Measurements from ENCODE around the gene PRKAB2.

PRKAB2 gene

DNA sequence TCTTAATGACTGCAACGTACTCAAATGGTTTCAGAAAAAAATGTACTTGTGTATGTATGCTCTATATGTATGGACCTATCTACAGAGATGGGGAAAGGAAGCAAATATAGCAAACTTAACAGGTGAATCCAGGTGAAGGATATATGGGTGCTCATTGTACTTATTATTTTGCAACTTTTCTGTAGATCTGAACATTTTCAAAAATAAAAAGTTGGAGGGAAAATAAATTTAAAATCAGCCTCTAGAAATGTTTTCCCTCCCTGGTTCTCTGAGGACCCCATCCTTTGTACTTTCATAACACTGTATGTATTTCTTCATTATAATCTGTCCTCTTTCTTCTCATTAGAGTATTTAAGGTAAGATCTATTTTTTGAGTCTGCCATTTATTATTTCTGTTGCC, 34.9 kb upstream of the PRKAB2 start:
- Histone ChIP-seq H3K9me3 (ENCODE audit: insufficient read depth, low read depth, low read length) (no peaks in the 10 kb centered on the region), H3K9ac (ENCODE audit: low read depth, low read length, poor library complexity, severe bottlenecking) (no peak overlapping the region), H3F3A (ENCODE audit: low read depth) (no peaks in the 10 kb centered on the region), H3K4me1 (ENCODE audit: insufficient read depth, low read length, poor library complexity, severe bottlenecking) (peaks cover 14% of the 10 kb centered on the region), H3K79me2 (ENCODE audit: insufficient read depth, low read length) (no peaks in the 10 kb centered on the region), H3K9me2 (replicated peaks; ENCODE audit: low read depth, low read length) (no peaks in the 10 kb centered on the region), H3K36me3 (ENCODE audit: insufficient read depth, low read length) (no peaks in the 10 kb centered on the region), H3K27me3 (ENCODE audit: insufficient read depth, low read length, poor library complexity, severe bottlenecking) (no peaks in the 10 kb centered on the region), H2AFZ (ENCODE audit: low read length) (no peak overlapping the region), H4K20me1 (ENCODE audit: insufficient read depth, low read length, poor library complexity, severe bottlenecking) (no peaks in the 10 kb centered on the region), H3K4me2 (ENCODE audit: low read depth, low read length, poor library complexity, severe bottlenecking) (no peak overlapping the region), H3K4me3 (ENCODE audit: low read length, poor library complexity, severe bottlenecking) (no peak overlapping the region)
- TF ChIP-seq CTCF (conservative IDR thresholded peaks at IDR 0.05; ENCODE audit: low read length) (no peak), EZH2phosphoT487 (IDR thresholded peaks at IDR 0.05; ENCODE audit: borderline replicate concordance) (no peak)

GRCh38 chr1:147204080-147204479, 31.8 kb upstream of the PRKAB2 start:
- H3K36me3 ChIP-seq (ENCODE audit: insufficient read depth, low read length), result no peaks in the 10 kb centered on the region
- H3K79me2 ChIP-seq (ENCODE audit: insufficient read depth, low read length), result no peaks in the 10 kb centered on the region
- no peak overlapping the region for H3K4me3 ChIP-seq (ENCODE audit: low read length, poor library complexity, severe bottlenecking)
- peaks cover 14% of the 10 kb centered on the region for H3K4me1 ChIP-seq (ENCODE audit: insufficient read depth, low read length, poor library complexity, severe bottlenecking)
- no peaks in the 10 kb centered on the region for H3F3A ChIP-seq (ENCODE audit: low read depth)
- H2AFZ ChIP-seq (ENCODE audit: low read length), result no peak overlapping the region
- H3K4me2 ChIP-seq (ENCODE audit: low read depth, low read length, poor library complexity, severe bottlenecking), result no peak overlapping the region
- no peak overlapping the region for H3K9ac ChIP-seq (ENCODE audit: low read depth, low read length, poor library complexity, severe bottlenecking)
- no peaks in the 10 kb centered on the region for H3K9me2 ChIP-seq (replicated peaks; ENCODE audit: low read depth, low read length)
- H3K9me3 ChIP-seq (ENCODE audit: insufficient read depth, low read depth, low read length), result no peaks in the 10 kb centered on the region
- no peak for TF ChIP-seq CTCF (conservative IDR thresholded peaks at IDR 0.05; ENCODE audit: low read length)
- TF ChIP-seq EZH2phosphoT487 (IDR thresholded peaks at IDR 0.05; ENCODE audit: borderline replicate concordance), result no peak
- H4K20me1 ChIP-seq (ENCODE audit: insufficient read depth, low read length, poor library complexity, severe bottlenecking), result no peaks in the 10 kb centered on the region
- no peaks in the 10 kb centered on the region for H3K27me3 ChIP-seq (ENCODE audit: insufficient read depth, low read length, poor library complexity, severe bottlenecking)

DNA sequence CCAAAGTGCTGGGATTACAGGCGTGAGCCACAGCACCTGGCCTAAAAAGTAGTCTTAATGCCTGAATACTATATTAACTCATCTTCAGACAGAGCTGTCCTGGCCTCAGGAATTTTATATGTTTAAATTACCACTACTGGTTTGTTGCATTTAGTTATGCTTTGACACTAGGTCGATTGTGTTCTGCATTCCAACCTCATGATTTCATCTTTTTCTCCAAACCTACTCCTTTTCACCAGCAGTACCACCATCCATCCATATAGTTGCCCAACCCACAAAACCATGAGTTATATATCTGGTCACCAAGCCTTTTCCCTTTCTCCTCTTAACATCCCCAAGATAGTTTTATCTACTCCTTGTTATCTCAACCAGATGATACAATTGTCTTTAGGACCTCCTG, 30.3 kb upstream of the PRKAB2 start:
- H3K9me3 ChIP-seq (ENCODE audit: insufficient read depth, low read depth, low read length), result no peaks in the 10 kb centered on the region
- H3K79me2 ChIP-seq (ENCODE audit: insufficient read depth, low read length), result no peaks in the 10 kb centered on the region
- H3F3A ChIP-seq (ENCODE audit: low read depth), result no peaks in the 10 kb centered on the region
- H3K27me3 ChIP-seq (ENCODE audit: insufficient read depth, low read length, poor library complexity, severe bottlenecking), result no peaks in the 10 kb centered on the region
- H3K4me3 ChIP-seq (ENCODE audit: low read length, poor library complexity, severe bottlenecking), result no peak overlapping the region
- peaks cover 14% of the 10 kb centered on the region for H3K4me1 ChIP-seq (ENCODE audit: insufficient read depth, low read length, poor library complexity, severe bottlenecking)
- no peak overlapping the region for H2AFZ ChIP-seq (ENCODE audit: low read length)
- H3K4me2 ChIP-seq (ENCODE audit: low read depth, low read length, poor library complexity, severe bottlenecking), result no peak overlapping the region
- H3K9me2 ChIP-seq (replicated peaks; ENCODE audit: low read depth, low read length), result no peaks in the 10 kb centered on the region
- no peak for TF ChIP-seq CTCF (conservative IDR thresholded peaks at IDR 0.05; ENCODE audit: low read length)
- no peak for TF ChIP-seq EZH2phosphoT487 (IDR thresholded peaks at IDR 0.05; ENCODE audit: borderline replicate concordance)
- H3K9ac ChIP-seq (ENCODE audit: low read depth, low read length, poor library complexity, severe bottlenecking), result no peak overlapping the region
- H3K36me3 ChIP-seq (ENCODE audit: insufficient read depth, low read length), result no peaks in the 10 kb centered on the region
- H4K20me1 ChIP-seq (ENCODE audit: insufficient read depth, low read length, poor library complexity, severe bottlenecking), result no peaks in the 10 kb centered on the region
